Suppressor macrophage treated with lipopolysaccharide for 1 hour (primary cell): ENCODE results near the gene SH2D4B.

Experiments used
- DNase-seq, 3 donors: peaks; one replicate each; pipeline ENCODE4 v3.0.0-alpha.2; 2020 to 2022

The SH2D4B gene

DNA sequence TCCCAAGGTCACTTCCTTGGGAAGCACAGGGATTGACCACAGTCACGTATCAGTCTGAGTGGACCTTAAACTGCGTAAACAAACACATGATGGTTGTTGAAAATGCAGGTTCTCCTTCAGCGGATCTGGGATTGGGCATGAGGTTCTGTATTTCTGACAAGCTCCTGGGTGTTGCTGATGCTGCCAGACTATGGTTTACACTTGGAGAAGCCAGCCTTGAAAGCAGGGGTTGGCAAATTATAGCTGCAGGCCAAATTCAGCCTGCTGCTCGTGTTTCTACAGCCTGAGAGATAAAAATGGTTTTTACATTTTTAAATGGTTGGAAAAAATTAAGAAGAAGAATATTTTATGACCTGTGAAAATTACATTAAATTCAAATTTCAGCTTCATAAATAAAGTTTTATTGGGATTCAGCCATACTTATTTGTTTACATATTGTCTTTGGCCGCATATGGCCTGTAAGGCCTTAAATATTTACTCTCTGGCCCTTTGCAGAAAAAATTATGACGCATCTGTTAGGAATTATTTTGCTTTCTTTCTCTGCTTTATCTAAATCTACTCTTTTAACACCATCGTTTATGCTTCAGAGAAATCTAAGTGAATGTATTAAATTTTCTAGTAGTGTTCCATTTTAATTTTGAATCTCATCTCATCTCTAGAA, 109.6 kb downstream of the SH2D4B start:
- DNase-seq: no peak

DNA sequence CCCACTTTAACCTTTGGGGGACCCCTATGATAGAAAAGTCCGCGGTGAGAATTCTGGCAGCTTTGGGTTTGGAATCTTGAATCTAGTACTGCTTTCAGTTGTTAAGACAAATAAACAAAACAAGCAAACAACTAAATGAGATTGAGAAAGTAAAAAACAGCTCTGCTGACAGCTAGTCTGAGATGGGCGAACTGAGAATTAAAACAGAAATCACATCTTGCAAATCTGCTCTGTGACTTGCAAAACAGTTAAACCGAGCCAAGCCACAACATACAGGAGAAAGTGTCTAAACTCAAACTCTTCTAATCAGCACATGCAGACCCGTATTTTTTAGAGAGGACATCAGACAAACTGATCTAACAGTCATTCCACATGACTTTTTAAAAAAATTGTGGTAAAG, 110.4 kb downstream of the SH2D4B start:
- DNase-seq: no peak

DNA sequence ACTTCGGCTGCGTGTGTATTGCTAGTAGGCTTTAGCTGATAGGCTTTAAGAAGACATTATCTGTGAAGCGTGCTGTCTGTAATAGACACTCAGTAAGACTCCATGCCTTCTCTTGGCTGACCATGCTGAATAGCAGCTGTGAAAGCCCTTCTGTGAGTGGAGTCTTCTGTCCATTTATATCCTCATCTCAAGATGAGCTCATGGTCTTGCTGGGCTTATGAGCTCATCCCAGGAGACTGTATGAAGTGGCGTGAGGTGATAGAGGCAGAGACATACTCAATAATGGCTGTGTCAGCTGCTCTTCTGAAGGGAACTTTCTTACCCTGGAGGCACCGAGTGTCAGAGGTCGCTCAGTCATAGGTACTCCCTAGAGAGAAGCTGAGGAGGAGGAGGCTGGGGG, 111.5 kb downstream of the SH2D4B start:
- DNase-seq: no peak

DNA sequence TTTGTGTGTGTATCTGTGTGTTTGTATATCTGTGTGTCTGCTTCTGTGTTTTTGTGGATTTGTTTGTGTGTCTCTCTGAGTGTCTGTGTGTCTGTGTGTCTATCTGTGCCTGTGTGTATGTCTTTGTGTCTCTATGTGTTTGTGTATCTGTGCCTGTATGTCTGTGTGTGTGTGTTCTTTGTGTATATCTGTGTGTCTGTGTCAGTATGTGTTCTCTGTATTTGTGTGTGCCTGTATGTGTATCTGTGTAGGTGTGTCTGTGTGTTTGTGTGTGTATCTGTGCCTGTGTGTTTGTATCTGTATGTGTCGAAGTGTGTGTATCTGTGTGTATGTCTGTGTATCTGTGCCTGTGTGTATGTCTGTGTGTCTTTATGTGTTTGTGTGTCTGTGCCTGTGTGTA, 118.2 kb downstream of the SH2D4B start:
- no peak for DNase-seq

DNA sequence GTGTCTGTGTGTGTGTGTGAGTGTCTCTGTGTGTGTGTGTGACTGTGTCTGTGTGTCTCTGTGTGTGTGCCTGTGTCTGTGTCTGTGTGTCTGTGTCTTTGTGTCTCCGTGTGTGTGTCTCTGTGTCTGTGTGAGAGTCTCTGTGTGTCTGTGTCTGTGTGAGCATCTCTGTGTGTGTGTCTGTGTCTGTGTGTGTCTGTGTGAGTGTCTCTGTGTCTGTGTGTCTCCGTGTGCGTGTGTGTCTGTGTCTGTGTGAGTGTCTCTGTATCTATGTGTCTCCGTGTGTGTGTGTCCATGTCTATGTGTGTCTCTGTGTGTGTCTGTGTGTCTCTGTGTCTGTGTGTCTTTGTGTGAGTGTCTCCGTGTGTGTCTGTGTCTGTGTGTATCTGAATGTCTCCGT, 120.4 kb downstream of the SH2D4B start:
- DNase-seq: no peak

DNA sequence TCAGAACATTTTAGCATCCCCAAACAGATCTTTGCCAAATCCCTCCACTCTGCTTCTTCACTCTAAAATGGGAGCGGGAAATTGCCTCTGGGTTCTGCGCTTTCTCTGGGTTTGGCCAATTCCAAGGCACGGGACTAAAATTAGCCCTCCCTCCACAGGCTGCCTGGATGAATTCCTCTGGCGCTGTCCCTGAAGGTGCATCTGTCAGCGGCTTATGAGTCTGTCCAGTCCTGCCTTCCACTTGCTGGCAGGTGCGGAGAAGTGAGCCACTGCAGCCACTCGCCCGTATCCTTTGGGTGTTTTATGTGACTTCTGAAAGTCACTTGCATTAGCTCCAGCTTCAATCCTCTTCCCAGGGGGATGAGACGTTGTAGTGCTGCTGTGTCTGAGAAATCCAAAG, 121.6 kb downstream of the SH2D4B start:
- DNase-seq: no peak

DNA sequence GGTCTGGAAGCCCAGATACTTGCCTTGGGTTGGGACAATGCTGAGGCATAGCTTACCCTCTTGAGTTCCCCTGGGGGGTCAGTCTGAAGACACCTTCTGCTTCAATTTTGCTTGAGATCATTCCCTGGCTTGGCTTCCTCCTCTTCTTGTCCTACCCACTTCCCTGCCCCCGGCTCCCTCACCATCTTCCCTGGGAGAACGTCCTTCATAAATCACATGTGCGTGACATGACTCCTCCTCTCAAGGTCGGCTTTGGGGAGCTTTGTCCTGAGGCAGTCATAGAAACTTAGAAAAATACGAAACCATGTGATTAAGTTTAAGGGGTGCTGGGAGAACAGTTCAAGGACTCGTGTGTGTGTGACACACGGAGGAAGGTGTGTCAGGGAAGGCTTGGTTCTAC, 122.6 kb downstream of the SH2D4B start:
- no peak for DNase-seq

DNA sequence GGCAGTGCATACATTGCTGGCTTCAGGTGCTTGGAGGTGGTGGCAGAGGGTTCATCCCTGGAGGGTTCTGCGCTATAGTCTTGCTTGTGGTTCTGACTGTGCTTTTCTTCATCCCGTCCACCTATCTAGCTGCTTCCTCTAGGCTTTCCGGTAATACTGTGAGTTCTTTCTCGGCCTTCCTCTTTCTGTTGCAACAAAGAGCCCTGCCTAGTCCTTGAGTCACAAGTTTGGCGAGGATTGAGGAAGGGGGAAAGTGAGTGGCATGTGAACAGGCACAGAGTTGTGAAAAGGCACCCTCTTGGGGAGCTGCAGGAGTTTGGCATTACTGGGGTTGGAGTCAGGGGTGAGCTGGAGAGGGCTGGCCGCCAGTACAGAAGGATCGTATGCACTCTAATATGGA, 123.0 kb downstream of the SH2D4B start:
- DNase-seq: peak; percentile 79 to 90 (median 89)

DNA sequence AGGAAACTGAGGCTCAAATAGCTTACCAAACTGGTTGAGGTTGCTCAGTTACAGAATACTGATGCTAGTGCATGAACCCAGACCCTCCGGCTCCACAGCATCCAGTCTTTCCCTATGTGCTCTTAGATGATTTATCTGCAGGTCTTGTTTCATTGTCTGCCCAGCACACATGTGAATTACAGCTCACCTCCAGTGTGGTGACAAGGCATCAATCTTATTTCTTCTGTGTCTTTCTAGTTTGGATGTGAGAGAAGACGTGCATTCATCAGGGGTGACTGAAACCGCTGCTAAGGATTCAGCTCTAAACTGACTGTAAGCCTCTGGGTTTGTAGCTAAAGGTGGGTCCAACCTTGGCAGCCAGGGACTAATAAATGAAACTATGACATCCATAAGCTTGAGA, 123.8 kb downstream of the SH2D4B start:
- no peak for DNase-seq

DNA sequence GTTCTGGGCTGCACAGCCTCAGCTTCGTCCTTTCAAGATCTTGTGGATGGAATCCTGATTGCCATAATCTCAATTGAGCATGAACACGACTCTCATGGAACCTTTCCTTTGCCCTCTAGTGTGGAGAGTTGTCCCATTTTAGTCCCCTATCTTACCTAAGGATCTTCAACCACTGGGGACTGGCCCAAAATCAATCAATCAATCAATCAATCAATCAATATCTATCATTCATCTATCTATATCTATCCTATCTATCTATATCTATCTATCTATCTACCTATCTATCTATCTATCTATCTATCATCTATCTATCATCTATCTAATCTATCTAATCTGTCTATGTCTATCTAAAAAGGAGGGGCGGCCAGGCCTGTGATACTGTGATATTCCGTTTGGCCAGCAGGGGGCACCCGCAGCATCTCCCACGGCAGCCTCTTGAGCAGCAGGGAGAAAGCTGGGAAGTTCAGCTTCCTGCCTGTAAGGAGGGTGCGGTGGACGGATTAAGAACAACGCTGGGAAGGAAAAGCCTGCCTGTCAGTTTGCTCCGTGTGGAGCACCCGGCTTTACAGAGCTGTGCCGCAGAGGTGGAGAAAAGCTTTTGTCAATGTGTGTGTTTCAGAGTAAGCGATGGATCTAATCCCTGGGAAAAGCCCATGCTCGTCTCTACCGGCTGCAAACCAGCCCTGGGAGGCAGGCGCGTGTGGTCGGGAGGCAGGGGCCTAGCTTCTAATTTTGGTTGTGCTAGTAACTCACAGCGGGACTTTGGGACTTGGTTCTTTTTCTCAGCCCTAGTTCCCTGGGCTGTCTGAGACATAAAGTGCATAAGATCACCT, 124.9 kb downstream of the SH2D4B start:
- DNase-seq: peak; percentile 79 to 85 (median 82)

DNA sequence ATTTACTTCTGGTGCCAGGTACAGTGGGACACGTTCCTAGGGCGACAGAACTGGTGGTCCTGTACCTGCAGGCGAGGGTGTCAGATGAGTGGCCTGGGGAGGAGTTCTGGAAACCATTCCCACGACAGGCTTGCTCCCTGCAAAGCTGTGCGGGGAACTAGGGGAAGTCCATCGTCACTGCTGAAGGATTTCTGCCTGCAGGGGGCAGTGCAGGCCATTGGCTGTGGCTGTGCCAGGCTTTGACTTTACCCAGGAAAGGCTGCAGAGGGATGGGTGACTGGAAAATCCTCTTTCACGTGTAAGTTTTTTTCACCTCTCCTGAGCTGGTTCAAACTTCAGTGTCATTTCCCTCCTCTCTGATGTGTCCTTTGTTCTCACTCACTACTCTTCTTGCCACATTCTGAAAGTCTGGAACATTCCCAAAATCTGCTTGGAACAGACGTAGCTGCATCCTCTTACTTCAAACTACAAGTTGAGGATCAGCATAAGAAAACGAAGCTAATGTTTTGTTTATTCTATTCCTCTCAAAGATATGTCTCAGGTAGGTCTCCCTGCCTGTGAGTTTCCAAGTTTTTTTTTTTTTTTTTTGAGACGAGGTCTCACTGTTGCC, 126.5 kb downstream of the SH2D4B start:
- peak; percentile 83 to 89 (median 87) for DNase-seq

DNA sequence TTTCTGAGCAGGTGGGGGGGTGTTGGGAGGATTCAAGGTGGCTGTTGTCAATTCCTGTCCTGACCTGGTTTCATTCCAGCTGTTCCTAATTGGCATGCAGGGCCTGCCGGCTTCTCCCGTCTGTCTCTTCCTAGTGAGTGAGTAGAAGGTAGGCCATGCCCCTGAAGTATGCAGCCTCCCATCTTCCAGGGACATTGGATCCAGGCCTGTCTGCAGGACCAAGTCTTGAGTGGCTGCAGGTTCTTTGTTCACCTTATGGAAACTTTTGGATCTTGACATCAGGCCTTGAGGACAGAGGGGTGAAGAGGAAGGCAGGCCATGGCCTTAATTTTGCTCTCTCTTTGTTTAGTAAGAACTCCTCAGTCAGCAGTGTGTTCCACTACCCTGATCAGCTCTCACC, 131.8 kb downstream of the SH2D4B start:
- no peak for DNase-seq

DNA sequence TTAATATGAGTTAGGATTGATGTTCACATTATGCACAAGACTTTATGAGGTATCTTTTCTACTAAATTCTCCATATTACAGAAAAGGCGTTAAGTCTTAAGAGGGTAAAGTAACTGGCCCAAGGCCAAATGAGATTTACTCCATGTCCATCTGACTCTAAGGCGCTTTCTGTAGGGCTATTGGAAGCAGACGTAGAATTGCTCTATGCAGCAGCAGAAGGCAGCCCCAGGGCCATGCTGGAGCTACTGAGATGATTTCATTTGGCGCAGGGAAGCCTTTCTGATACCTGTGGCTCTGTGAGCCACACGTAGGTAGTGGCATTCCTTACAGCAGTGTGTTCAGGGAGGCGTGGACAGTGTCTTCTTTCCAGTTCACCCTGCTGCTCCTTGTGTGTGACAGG, 133.1 kb downstream of the SH2D4B start:
- DNase-seq: no peak

DNA sequence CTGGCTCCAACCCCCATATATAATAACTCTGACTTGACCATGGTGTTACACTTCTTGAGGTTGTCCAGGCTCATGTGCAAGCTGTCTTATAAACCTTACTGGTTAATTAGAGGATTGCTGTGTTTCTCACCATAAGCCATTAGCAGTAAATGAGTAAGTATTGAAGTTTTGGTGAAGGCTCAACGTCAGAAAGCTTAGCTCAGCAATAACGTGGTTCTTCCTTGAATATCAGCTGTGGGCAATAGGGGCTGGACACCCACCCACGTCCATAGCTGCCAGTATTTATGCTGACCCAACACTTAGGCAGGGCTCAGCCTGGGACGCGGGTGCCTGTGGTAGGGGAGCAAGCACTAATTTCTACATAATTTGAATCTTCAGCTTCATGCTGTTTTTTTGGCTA, 134.1 kb downstream of the SH2D4B start:
- no peak for DNase-seq

DNA sequence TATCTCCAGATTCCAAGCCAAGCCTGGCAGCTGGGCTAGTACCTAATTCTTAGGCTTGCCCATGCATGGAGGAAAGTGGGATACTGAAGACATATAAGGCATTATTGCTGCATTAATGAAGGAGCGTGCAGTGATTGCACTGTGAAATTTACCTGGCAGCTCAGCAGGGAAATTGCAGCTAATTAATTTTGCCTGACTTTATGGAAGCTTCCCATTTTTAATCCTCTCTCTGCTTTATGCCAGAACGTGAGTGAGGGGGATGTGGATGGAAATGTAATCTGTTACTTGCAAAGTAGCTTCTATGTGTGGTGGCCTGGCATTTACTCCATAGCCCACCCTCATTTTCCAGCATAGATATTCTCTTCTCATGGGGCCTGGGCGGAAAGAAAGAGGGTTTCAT, 134.9 kb downstream of the SH2D4B start:
- DNase-seq: no peak

DNA sequence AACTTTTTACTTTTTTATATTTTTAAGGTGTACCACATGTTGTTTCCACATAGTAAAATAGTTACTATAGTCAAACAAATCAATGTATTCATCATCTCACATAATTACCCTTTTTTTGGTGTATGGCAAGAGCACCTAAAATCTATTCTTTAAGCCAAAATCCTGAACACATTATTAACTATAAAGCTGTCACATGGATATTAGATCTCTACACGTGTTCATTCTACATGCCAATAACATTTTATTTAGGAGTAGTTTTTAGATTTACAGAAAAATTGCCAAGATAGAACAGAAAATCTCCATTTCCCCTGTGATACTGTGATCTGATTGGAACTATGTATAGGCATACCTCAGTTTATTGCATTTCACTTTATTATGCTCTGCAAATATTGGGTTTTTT, 137.1 kb downstream of the SH2D4B start:
- DNase-seq: no peak

DNA sequence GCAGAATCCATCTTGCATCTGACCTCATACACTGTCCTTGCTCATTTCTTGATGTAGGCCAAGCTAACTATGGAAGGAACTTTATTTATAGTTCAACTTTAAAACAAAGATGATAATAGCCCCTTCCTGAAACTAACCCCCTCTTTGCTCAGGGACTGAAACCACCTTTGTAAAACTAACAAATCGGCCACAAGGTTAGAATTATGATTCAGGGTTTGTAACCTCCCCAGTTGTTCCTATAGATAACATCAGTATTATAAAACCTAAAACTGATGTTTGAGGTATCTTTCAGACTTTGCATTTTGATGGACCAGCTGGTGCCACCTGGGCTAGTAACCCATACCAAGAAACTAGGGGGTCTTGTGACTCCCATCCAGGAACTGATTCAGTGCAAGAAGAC, 143.4 kb downstream of the SH2D4B start:
- DNase-seq: no peak

DNA sequence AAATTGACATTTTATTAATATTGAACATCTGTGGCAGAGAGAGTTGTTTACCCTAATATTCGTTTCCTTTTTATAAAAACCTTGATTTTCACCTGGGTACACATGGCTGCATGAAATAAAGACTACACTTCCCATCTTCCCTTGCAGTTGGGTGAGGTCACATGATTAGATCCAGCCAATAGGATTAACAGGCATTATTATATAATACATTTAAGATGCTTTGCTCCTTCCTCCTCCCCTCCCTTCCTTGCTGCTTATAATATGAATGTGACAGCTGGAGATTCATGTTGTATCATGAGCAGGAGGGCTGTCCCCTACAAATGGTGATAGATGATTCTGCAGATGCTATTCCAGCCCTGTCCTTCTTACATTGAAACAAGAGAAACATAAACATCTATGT, 146.6 kb downstream of the SH2D4B start:
- peak; percentile 33 to 55 (median 51) for DNase-seq

DNA sequence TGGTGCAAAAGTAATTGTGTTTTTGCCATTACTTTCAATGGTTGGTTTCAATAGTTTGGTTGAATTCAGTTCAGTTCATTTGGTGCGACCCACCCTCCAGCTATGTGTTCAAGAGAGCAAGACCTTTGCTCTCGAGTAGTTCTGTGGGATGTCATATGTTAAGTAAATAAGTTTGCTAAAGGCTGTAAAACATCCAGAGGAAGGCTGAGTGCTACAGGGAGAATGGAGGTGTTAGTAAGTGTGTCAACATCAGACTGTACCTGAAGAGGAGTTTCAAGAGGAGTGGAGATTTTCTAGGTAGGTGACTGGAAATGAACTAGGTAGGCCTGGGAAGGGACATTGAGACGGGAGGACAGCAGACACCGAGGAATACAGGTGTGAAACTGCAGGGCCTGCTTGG, 147.7 kb downstream of the SH2D4B start:
- DNase-seq: no peak

DNA sequence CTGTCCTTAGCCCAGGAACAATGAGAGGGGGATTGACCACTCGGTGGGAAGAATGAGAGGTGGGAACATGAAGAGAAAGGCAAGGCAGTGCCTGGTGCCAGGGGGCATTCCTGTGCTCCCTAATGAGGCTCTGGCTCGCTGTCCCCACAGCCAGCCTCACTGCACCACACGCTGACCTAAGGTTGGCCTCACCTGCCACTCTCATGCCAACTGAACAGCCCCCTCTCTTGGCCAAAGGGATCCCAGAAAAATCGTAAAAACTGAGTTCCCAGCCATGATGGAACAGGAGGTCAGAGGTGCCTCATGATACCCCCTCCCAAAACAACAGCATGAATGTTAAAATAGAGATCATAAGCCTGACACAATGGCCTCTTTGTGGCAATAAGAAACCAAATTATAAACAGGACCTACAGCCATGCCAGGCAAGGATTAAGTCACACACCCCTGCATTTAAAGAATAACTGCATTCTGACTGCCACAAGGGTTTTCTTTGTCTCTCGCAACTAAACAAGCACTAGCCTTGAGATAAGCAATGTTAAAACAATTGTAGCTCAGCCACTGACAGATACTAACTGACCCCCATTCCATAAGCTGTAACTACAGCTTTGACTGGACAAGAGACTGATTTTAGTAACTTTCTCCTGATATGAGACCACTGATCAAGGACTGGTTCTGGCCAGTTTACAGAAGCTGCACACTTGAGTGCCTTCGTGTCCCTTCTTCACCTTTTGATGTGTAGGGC, 149.2 kb downstream of the SH2D4B start:
- no peak for DNase-seq

DNA sequence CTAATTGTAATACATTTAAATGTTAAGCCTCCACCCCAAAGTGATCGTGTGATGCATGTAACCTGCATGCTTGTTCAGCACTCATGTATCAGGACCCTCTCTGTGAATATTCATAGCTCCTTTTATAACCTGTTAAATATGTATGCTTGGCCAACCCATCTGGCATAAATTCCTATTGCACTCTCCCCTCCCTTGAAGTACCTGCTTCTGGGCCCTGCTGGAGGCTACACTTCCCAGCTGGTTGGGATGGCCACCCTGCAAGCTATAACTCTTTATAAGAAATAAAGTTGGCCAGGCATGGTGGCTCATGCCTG, 149.7 kb downstream of the SH2D4B start:
- no peak for DNase-seq

DNA sequence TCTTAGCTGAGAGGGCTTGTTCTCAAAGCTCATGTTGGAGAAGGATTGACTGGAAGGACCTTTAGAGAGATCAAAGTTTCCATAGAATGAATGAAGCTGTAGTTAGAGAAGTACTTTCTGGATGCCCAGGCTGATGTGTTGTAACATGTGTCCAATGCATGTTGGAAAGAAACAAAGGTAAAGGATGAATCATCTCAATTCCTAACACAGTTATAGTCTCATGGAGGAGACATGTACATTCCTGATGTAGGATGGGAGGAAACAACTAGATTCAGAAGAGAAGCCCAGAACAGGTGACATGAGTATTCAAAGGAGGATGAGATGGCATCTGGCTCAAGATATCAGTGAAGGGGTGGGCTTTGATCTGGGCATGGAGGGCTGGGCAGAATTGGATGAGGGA, 152.7 kb downstream of the SH2D4B start:
- no peak for DNase-seq

DNA sequence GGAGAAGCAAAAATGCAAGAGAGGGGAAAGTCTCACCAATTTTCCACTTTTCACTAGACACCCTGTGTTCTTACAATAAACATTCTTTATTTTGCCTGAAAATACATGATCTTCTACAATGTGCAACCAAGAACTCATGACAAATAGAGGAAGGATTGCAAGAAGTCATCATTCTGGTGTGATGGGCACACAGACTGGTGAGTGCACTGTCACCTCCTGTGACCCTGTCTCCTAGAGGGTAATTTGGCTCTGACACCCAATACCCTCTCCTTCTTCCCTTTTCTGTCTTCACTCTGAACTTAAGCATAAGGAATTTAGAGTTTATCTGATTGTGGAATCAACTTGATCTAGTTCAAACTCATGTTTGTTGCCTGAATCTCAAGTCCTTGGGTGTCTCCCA, 153.7 kb downstream of the SH2D4B start:
- peak; percentile 21 to 33 (median 29) for DNase-seq

DNA sequence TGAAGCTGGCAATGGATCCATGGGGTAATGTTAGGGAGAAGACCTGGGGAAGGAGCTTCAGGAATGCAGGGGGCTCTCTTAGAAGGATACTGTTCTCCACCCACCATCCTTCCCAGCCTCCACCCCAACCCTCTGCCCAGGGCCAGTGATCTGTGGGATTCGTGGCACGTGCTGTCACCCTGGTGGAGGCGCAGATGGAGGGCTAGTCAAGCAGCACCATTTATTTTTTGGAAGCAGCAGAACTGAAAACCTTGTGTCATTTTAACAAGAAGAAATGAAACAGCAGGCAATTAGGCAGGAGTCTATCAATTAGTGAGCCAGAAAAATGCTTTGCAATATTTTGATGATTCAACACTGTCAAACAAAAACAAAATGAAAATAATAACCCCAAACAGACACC, 155.9 kb downstream of the SH2D4B start:
- no peak for DNase-seq
